C4-2B (cell line): ENCODE data around the gene ERCC1.

Experiments used
- CTCF ChIP-seq: fragments of 450-650 bp; conservative IDR thresholded peaks from 2 replicates; pipeline ENCODE4 v1.5.1; 2017; ENCODE audit warnings: mild to moderate bottlenecking
- ZFX ChIP-seq: fragments of 450-650 bp; IDR thresholded peaks from 2 replicates; pipeline ENCODE4 v1.6.1; 2017

- TF ChIP-seq CTCF (no peak), ZFX (no peak)
These were observed 65.4 kb downstream of the ERCC1 start for GRCh38 chr19:45358213-45358792.
